Spleen (tissue), 11 donors: ENCODE measurements around the gene B4GALNT2. TPM values are rescaled to one million over a fixed set of nuclear protein-coding genes. Genes with fewer than 3 reads are reported as not detected.
"Not testable (repeated sequence)": the region's sequence is repeated elsewhere in the genome, so short reads cannot be mapped to it uniquely, and the experiment has no call there.

Experiments used
- DNase-seq: peaks from one replicate; pipeline ENCODE4 v3.0.0-alpha.2; 2020
- H3K27ac ChIP-seq, 8 donors: fragments of 200-600 bp; sonication (generic) in 7 of 8; 1 replicate in 4 of 8; 2 replicates in 4 of 8; pipeline versions ENCODE4 v1.5.0 to v1.8.0; 2016 to 2021; ENCODE audit warnings: inconsistent platforms in 4 of 8, mild to moderate bottlenecking in 4 of 8, moderate library complexity in 1 of 8
- H3K27me3 ChIP-seq, 7 donors: fragments of 200-600 bp; sonication (generic) in 6 of 7; replicated peaks in 1 of 7; 1 replicate in 4 of 7; 2 replicates in 3 of 7; pipeline versions ENCODE4 v1.5.0 to v1.8.0; 2016 to 2021; ENCODE audit warnings: inconsistent platforms in 3 of 7, mild to moderate bottlenecking in 1 of 7
- H3K36me3 ChIP-seq, 6 donors: fragments of 200-600 bp; sonication (generic) in 5 of 6; 1 replicate in 4 of 6; 2 replicates in 2 of 6; pipeline versions ENCODE4 v1.5.0 to v1.8.0; 2016 to 2021; ENCODE audit warnings: inconsistent platforms in 2 of 6
- H3K4me1 ChIP-seq, 6 donors: fragments of 200-600 bp; sonication (generic) in 5 of 6; 1 replicate in 3 of 6; 2 replicates in 3 of 6; pipeline versions ENCODE4 v1.5.0 to v1.8.0; 2016 to 2021; ENCODE audit warnings: inconsistent platforms in 3 of 6
- H3K4me3 ChIP-seq, 8 donors: fragments of 200-600 bp; sonication (generic) in 7 of 8; 1 replicate in 4 of 8; 2 replicates in 4 of 8; pipeline versions ENCODE4 v1.5.0 to v1.8.0; 2016 to 2021; ENCODE audit warnings: inconsistent platforms in 4 of 8, mild to moderate bottlenecking in 4 of 8, moderate library complexity in 2 of 8
- H3K9me3 ChIP-seq, 8 donors: fragments of 200-600 bp; sonication (generic) in 7 of 8; 1 replicate in 4 of 8; 2 replicates in 4 of 8; pipeline versions ENCODE4 v1.5.0 to v1.8.0; 2016 to 2021; ENCODE audit warnings: inconsistent platforms in 4 of 8
- POLR2A ChIP-seq, 3 donors: fragments of 450-650 bp; IDR thresholded peaks; one replicate each; pipeline ENCODE4 v1.5.1; 2017; ENCODE audit warnings: antibody characterized with exemption in 3 of 3, mild to moderate bottlenecking in 1 of 3
- POLR2AphosphoS5 ChIP-seq, 3 donors: sonication (generic); formaldehyde crosslinking; IDR thresholded peaks; one replicate each; pipeline ENCODE4 v1.5.1; 2017; ENCODE audit warnings: antibody characterized with exemption in 3 of 3
- WGBS, 5 donors: extraction: QIAGEN DNeasy Blood & Tissue Kit in 3 of 5; methylation state at CpG; one replicate each; pipeline versions ENCODE4 v1.1.5 to v1.1.7; 2013 to 2018; 5-methylcytosine and 5-hydroxymethylcytosine counted together
- intact Hi-C: fragments of 100-400 bp; cut with DNase I; formaldehyde crosslinking; loops from one replicate; pipeline ENCODE4 v1.15.0; 2023; ENCODE audit warnings: low total_unique reads
- polyA plus RNA-seq, 3 donors: library from polyadenylated mRNA; stranded (reverse); fragments of 200-250 nt; gene quantifications; one replicate each; pipeline ENCODE4 v1.2.1, GENCODE V29; 2013
- total RNA-seq, 7 donors: library from RNA; depleted of rRNA in 3 of 7; stranded (reverse); fragments of >200 nt in 3 of 7; fragmentation: NEBNext Ultra II Directional in 4 of 7; extraction: Animal tissue kit (Norgen Biotek cat#: 25700) in 4 of 7; gene quantifications; one replicate each; pipeline versions ENCODE4 v1.1.0 to v1.2.1, GENCODE V29; 2016 to 2021
- TF ChIP-seq, protein P1 (sequence below), 11 experiments: fragments of 200-600 bp in 7 of 11; fragments of 450-650 bp in 4 of 11; sonication (generic) in 4 of 11; IDR thresholded peaks in 8 of 11; conservative IDR thresholded peaks in 3 of 11; 1 replicate in 7 of 11; 2 replicates in 4 of 11; pipeline versions ENCODE4 v1.4.0 to v1.8.0; 2016 to 2021; ENCODE audit warnings: antibody characterized with exemption in 11 of 11, inconsistent platforms in 4 of 11, mild to moderate bottlenecking in 1 of 11
- donor health status: healthy with polysubstance abuse.
- donor health status: DM: no; HTN: no; CAD: no; lungs with moderate emphysema.
- donor health status: DM: no; HTN: no; CAD: no.
- donor health status: Bipolar disorder and iron deficiency.
- donor health status: healthy.
- donor health status: DM: no; HTN: no; CAD: no.
- donor health status: DM: yes; HTN: yes; CAD: no.

Gene B4GALNT2
- total and polyA plus RNA-seq, 10 donors = 0.10 to 0.21 (median 0.18) TPM; not detected in 6

DNA sequence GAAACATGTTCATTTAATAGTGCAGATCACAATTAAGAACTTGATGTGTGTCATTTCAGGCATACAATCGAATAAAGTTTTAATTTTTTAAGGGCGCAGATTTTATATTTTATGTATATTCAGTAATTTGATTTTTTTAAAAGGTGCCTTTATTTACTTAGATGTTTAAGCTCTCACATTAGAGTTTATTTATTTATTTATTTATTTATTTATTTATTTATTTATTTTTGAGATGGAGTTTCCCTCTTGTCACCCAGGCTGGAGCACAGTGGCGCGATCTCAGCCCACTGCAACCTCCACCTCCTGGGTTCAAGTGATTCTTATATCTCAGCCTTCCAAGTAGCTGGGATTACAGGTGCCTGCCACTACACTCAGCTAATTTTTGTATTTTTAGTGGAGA, 3.8 kb downstream of the B4GALNT2 start:
- no peak overlapping the region for H3K4me3 ChIP-seq
- no peak overlapping the region for H3K27ac ChIP-seq
- TF ChIP-seq POLR2A (IDR thresholded peaks at IDR 0.05) (no peak), POLR2AphosphoS5 (IDR thresholded peaks at IDR 0.05) (no peak)
- TF ChIP-seq, protein P1, sequence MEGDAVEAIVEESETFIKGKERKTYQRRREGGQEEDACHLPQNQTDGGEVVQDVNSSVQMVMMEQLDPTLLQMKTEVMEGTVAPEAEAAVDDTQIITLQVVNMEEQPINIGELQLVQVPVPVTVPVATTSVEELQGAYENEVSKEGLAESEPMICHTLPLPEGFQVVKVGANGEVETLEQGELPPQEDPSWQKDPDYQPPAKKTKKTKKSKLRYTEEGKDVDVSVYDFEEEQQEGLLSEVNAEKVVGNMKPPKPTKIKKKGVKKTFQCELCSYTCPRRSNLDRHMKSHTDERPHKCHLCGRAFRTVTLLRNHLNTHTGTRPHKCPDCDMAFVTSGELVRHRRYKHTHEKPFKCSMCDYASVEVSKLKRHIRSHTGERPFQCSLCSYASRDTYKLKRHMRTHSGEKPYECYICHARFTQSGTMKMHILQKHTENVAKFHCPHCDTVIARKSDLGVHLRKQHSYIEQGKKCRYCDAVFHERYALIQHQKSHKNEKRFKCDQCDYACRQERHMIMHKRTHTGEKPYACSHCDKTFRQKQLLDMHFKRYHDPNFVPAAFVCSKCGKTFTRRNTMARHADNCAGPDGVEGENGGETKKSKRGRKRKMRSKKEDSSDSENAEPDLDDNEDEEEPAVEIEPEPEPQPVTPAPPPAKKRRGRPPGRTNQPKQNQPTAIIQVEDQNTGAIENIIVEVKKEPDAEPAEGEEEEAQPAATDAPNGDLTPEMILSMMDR (IDR thresholded peaks at IDR 0.05 in 8 of 11, conservative IDR thresholded peaks at IDR 0.05 in 3 of 11) = no peak
- peaks cover 0 to 46% (median 35%) of the 10 kb centered on the region in 7 donors for H3K27me3 ChIP-seq
- no peaks in the 10 kb centered on the region for H3K9me3 ChIP-seq
- DNase-seq = no peak
- WGBS, 5 donors = 95 to 99% (median 98%) methylated on average over 4 of the region's 4 CpGs
- H3K36me3 ChIP-seq = no peaks in the 10 kb centered on the region
- H3K4me1 ChIP-seq = peaks cover 0 to 12% (median 11%) of the 10 kb centered on the region in 6 donors
- intact Hi-C loops = no loop called here

DNA sequence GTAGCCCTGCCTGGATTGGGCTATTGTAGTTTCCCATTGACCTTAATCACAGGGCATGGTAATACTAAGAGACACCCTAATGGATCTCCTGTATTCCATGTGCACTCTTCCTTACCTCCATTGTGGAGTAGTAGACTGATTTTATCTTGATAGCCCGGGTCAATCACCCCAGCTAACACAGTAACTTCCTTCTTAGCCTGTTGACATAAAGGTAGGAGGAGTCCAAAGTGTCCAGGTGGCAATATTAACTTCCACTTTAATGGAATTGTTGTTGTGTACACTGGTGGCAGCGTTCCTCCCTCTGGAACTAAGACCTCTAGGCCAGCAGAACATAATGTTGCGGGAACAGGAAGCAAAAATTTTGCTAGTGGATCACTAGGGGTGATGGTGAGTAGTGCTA, 13.1 kb downstream of the B4GALNT2 start:
- 58 to 83% (median 75%) methylated on average over 3 of the region's 3 CpGs for WGBS, 5 donors

DNA sequence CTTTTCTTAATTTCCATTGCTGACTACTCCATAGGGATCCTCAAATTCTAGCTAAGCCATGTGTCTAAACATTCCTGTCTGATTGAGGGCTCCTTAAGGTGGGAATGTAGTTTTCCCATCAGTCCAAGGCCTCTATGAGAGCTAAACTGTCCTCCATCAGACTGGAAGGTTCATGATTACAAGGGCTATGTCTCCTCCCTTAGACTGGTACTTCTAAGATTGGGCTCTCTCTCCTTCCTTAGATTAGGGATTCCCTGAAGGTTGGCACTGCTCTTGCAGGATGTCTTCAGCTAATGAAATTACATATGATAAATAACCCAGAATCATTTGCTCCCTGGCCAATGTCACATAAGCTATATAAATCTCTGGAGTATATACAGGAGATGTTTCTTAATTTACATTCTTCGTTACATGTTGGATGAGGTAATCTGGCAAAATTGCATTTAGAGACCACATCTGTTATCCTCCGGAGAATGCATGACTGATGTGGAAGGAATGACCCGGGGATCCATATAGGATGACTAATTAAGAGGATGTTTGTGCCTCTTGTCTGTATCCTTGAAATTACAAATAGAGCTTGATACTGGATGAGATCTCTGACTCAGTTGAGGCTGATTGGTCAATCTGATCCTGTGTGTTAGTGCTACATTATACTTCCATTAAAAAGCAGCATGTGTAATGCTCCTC, 14.2 kb downstream of the B4GALNT2 start:
- Histone ChIP-seq H3K9me3 (no peaks in the 10 kb centered on the region), H3K27ac (no peak overlapping the region), H3K27me3 (peaks cover 0 to 76% (median 3%) of the 10 kb centered on the region in 7 donors), H3K4me3 (no peak overlapping the region), H3K4me1 (no peaks in the 10 kb centered on the region), H3K36me3 (no peaks in the 10 kb centered on the region)
- TF ChIP-seq POLR2A (IDR thresholded peaks at IDR 0.05) = no peak
- no peak for TF ChIP-seq POLR2AphosphoS5 (IDR thresholded peaks at IDR 0.05)
- TF ChIP-seq, protein P1 (IDR thresholded peaks at IDR 0.05 in 8 of 11, conservative IDR thresholded peaks at IDR 0.05 in 3 of 11) = no peak
- no peak for DNase-seq
- 67 to 80% (median 74%) methylated on average over 3 of the region's 3 CpGs for WGBS, 5 donors
- intact Hi-C loops = no loop called here

More for the DNA sequence above, 13.1 kb downstream of the B4GALNT2 start:
- peaks cover 0 to 83% (median 9%) of the 10 kb centered on the region in 7 donors for H3K27me3 ChIP-seq
- H3K4me3 ChIP-seq, H3K4me1 ChIP-seq, H3K9me3 ChIP-seq, intact Hi-C loops, H3K27ac ChIP-seq, H3K36me3 ChIP-seq, DNase-seq: not testable (repeated sequence)

DNA sequence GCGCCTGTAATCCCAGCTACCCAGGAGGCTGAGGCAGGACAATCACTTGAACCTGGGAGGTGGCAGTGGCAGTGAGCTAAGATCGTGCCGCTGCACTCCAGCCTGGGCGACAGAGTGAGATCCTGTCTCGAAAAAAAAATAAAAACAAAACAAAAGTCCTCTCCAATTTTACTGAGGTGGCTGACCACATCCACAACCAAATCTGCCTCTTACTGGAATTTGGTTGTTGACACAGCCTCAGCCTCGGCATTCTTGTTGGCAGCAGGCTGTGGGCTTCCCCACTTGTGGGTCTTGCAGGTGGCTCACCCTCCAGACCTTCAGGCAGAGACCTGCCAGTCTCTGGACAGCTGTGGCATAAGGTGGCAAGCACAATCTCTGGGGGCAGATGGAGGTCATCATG, 15.6 kb downstream of the B4GALNT2 start:
- no peak for TF ChIP-seq POLR2A (IDR thresholded peaks at IDR 0.05)
- TF ChIP-seq, protein P1 (IDR thresholded peaks at IDR 0.05 in 8 of 11, conservative IDR thresholded peaks at IDR 0.05 in 3 of 11) = no peak
- no peak for TF ChIP-seq POLR2AphosphoS5 (IDR thresholded peaks at IDR 0.05)
- Histone ChIP-seq H3K9me3 (no peaks in the 10 kb centered on the region), H3K4me1 (no peaks in the 10 kb centered on the region), H3K36me3 (no peaks in the 10 kb centered on the region), H3K27me3 (peaks cover 0 to 74% (median 3%) of the 10 kb centered on the region in 7 donors), H3K4me3 (no peak overlapping the region), H3K27ac (no peak overlapping the region)
- no peak for DNase-seq
- intact Hi-C loops = no loop called here
- WGBS, 5 donors = 85 to 93% (median 89%) methylated on average over 6 of the region's 6 CpGs
